Iris pigment epithelial cell (primary cell): ENCODE data around the gene AGBL4.

Experiments used
- DNase-seq: peaks from one replicate; pipeline ENCODE4 v3.0.0-alpha.2; 2011; ENCODE audit warnings: low read depth

The AGBL4 gene

GRCh38 chr1:48943393-48943792 is 1080.4 kb downstream of the AGBL4 start:
- peak; percentile 28 for DNase-seq

GRCh38 chr1:48940962-48941732 is 1082.6 kb downstream of the AGBL4 start:
- DNase-seq, result no peak

GRCh38 chr1:48940354-48940753 is 1083.4 kb downstream of the AGBL4 start:
- DNase-seq, result no peak

GRCh38 chr1:48939828-48940227 is 1083.9 kb downstream of the AGBL4 start:
- DNase-seq, result no peak

- DNase-seq, result no peak
These were observed 1084.7 kb downstream of the AGBL4 start for GRCh38 chr1:48939042-48939441.

GRCh38 chr1:48937732-48938131 is 1086.0 kb downstream of the AGBL4 start:
- DNase-seq, result no peak

- DNase-seq, result no peak
These were observed 1087.3 kb downstream of the AGBL4 start for GRCh38 chr1:48936436-48936835.

- no peak for DNase-seq
These were observed 1091.4 kb downstream of the AGBL4 start for GRCh38 chr1:48932366-48932765.

- DNase-seq, result peak; percentile 31
These were observed 1092.1 kb downstream of the AGBL4 start for GRCh38 chr1:48931506-48932192.

GRCh38 chr1:48930011-48930410 is 1093.7 kb downstream of the AGBL4 start:
- no peak for DNase-seq

GRCh38 chr1:48924099-48924498 is 1099.7 kb downstream of the AGBL4 start:
- DNase-seq, result no peak

GRCh38 chr1:48923116-48923515 is 1100.6 kb downstream of the AGBL4 start:
- DNase-seq, result no peak

- no peak for DNase-seq
These were observed 1102.9 kb downstream of the AGBL4 start for GRCh38 chr1:48920851-48921250.

GRCh38 chr1:48917901-48918603 is 1105.7 kb downstream of the AGBL4 start:
- DNase-seq, result no peak

- no peak for DNase-seq
These were observed 1106.7 kb downstream of the AGBL4 start for GRCh38 chr1:48917070-48917454.

GRCh38 chr1:48916130-48917069 is 1107.4 kb downstream of the AGBL4 start:
- peak; percentile 31 for DNase-seq

- DNase-seq, result no peak
These were observed 1115.1 kb downstream of the AGBL4 start for GRCh38 chr1:48908606-48909005.

GRCh38 chr1:48906729-48907128 is 1117.0 kb downstream of the AGBL4 start:
- no peak for DNase-seq

- no peak for DNase-seq
These were observed 1117.6 kb downstream of the AGBL4 start for GRCh38 chr1:48906164-48906563.

GRCh38 chr1:48903291-48903690 is 1120.5 kb downstream of the AGBL4 start:
- no peak for DNase-seq

- no peak for DNase-seq
These were observed 1124.9 kb downstream of the AGBL4 start for GRCh38 chr1:48898894-48899293.

- no peak for DNase-seq
These were observed 1134.1 kb downstream of the AGBL4 start for GRCh38 chr1:48889615-48890014.
